HCT116 (cell line): ENCODE data around the gene TWIST1. TPM values are rescaled to one million over a fixed set of nuclear protein-coding genes. Genes with fewer than 3 reads are reported as not detected.

Source experiments
- ATAC-seq: fragments of 200-7000 bp; cut with Tn5 transposase; 2 replicates; pipeline ENCODE4 v1.9.1; 2020; ENCODE audit warnings: mild to moderate bottlenecking, moderate library complexity
- BruUV-seq: library from RNA; stranded (reverse); fragments of 400-500 nt; replicated peaks from 2 replicates; lab custom pipeline; 2021; lab: Mats Ljungman, UMichigan
- CTCF ChIA-PET: fragments of 300-600 bp; sonication (Branson Sonifier 250); formaldehyde crosslinking; loops from one replicate; lab custom pipeline; 2021; ENCODE audit warnings: antibody characterized with exemption; lab: Charles Lee
- POLR2A ChIA-PET: fragments of 300-600, 350-600 bp; sonication (Branson Sonifier 250); formaldehyde crosslinking; loops from one replicate; lab custom pipeline; 2021; ENCODE audit warnings: antibody characterized with exemption; lab: Charles Lee
- RAD21 ChIA-PET, 2 experiments: fragments of 300-600 bp; sonication (Branson Sonifier 250); formaldehyde crosslinking; loops; one replicate each; lab custom pipeline; 2023; ENCODE audit warnings: low total read pairs in 2 of 2; ENCODE audit not compliant: uncharacterized antibody in 2 of 2, unreplicated experiment in 2 of 2, low non-redundant PET in 1 of 2; lab: Charles Lee
- DNase-seq: peaks from one replicate; pipeline ENCODE4 v3.0.0-alpha.2; 2010; ENCODE audit warnings: low read depth, low spot score
- H2AFZ ChIP-seq: fragments of 200-600 bp; shearing (Covaris generic), sonication (generic); 2 replicates; pipeline ENCODE4 v1.6.1; 2017; ENCODE audit warnings: low read depth, mixed run types, mixed read lengths, antibody characterized with exemption, low read length; ENCODE audit not compliant: poor library complexity, severe bottlenecking
- H3K27ac ChIP-seq: 2 replicates; pipeline ENCODE4 v1.5.1; 2012; ENCODE audit warnings: low read depth, low read length
- H3K27me3 ChIP-seq: fragments of 200-600 bp; sonication (generic); 2 replicates; pipeline ENCODE4 v1.6.1; 2016; ENCODE audit warnings: mixed run types, low read length, mixed read lengths; ENCODE audit not compliant: insufficient read depth
- H3K36me3 ChIP-seq, 2 experiments: fragments of 200-500 bp in 1 of 2; fragments of 200-600 bp in 1 of 2; sonication (Bioruptor generic) in 1 of 2; sonication (generic) in 1 of 2; 2 replicates each; pipeline versions ENCODE4 v1.5.1 to v1.6.1; 2014 to 2016; ENCODE audit warnings: low read length in 2 of 2, inconsistent platforms in 1 of 2, mixed read lengths in 1 of 2, mixed run types in 1 of 2; ENCODE audit not compliant: insufficient read depth in 2 of 2, control insufficient read depth in 1 of 2
- H3K4me1 ChIP-seq, 2 experiments: fragments of 200-600 bp in 1 of 2; sonication (generic) in 1 of 2; 2 replicates each; pipeline versions ENCODE4 v1.5.1 to v1.6.1; 2012 to 2017; ENCODE audit warnings: low read length in 2 of 2, inconsistent platforms in 1 of 2, mild to moderate bottlenecking in 1 of 2, mixed read lengths in 1 of 2, mixed run types in 1 of 2, moderate library complexity in 1 of 2; ENCODE audit not compliant: insufficient read depth in 2 of 2, control insufficient read depth in 1 of 2
- H3K4me2 ChIP-seq: fragments of 200-600 bp; sonication (generic); 2 replicates; pipeline ENCODE4 v1.6.1; 2017; ENCODE audit warnings: mixed run types, low read length, mixed read lengths
- H3K4me3 ChIP-seq, 2 experiments: fragments of 200-600 bp in 1 of 2; sonication (generic) in 1 of 2; replicated peaks in 1 of 2; 2 replicates each; pipeline ENCODE4 v1.5.1; 2011 to 2016; ENCODE audit warnings: low read length in 2 of 2, control low read depth in 1 of 2, low read depth in 1 of 2, mild to moderate bottlenecking in 1 of 2, mixed read lengths in 1 of 2, mixed run types in 1 of 2
- H3K79me2 ChIP-seq: fragments of 200-600 bp; sonication (generic); 2 replicates; pipeline ENCODE4 v1.6.1; 2017; ENCODE audit warnings: mild to moderate bottlenecking, mixed run types, low read length, moderate library complexity, mixed read lengths; ENCODE audit not compliant: insufficient read depth
- H3K9ac ChIP-seq: fragments of 200-600 bp; sonication (generic); 2 replicates; pipeline ENCODE4 v1.6.1; 2016; ENCODE audit warnings: low read length, mixed read lengths
- H3K9me2 ChIP-seq: fragments of 200-600 bp; sonication (generic), shearing (Covaris generic); 2 replicates; pipeline ENCODE4 v1.6.1; 2017; ENCODE audit warnings: mixed run types, mild to moderate bottlenecking, moderate library complexity; ENCODE audit not compliant: insufficient read depth
- H3K9me3 ChIP-seq, 2 experiments: fragments of 200-500 bp in 1 of 2; fragments of 200-600 bp in 1 of 2; sonication (Bioruptor generic) in 1 of 2; sonication (generic) in 1 of 2; 2 replicates each; pipeline ENCODE4 v1.6.1; 2014 to 2017; ENCODE audit warnings: low read length in 2 of 2, mixed read lengths in 2 of 2, inconsistent platforms in 1 of 2, low read depth in 1 of 2, mild to moderate bottlenecking in 1 of 2, mixed run types in 1 of 2, moderate library complexity in 1 of 2; ENCODE audit not compliant: control insufficient read depth in 1 of 2, insufficient read depth in 1 of 2
- H4K20me1 ChIP-seq: fragments of 200-600 bp; sonication (generic), shearing (Covaris generic); 2 replicates; pipeline ENCODE4 v1.6.1; 2017; ENCODE audit warnings: mixed run types, mild to moderate bottlenecking, moderate library complexity; ENCODE audit not compliant: insufficient read depth
- ATF3 ChIP-seq: IDR thresholded peaks from 2 replicates; pipeline ENCODE4 v1.6.1; 2012
- CBX3 ChIP-seq: IDR thresholded peaks from 2 replicates; pipeline ENCODE4 v1.6.1; 2012; ENCODE audit warnings: low read depth
- CEBPB ChIP-seq: IDR thresholded peaks from 2 replicates; pipeline ENCODE4 v1.6.1; 2012; ENCODE audit warnings: low read depth
- CTCF ChIP-seq, 3 experiments: fragments of 200-600 bp in 1 of 3; sonication (generic) in 1 of 3; IDR thresholded peaks in 2 of 3; conservative IDR thresholded peaks in 1 of 3; 2 replicates each; pipeline ENCODE4 v1.5.1; 2012 to 2017; ENCODE audit warnings: low read depth in 2 of 3, low read length in 2 of 3, antibody characterized with exemption in 1 of 3, borderline replicate concordance in 1 of 3, control low read depth in 1 of 3, mild to moderate bottlenecking in 1 of 3, mixed read lengths in 1 of 3, mixed run types in 1 of 3, moderate library complexity in 1 of 3; ENCODE audit not compliant: insufficient read depth in 1 of 3
- EGR1 ChIP-seq: IDR thresholded peaks from 2 replicates; pipeline ENCODE4 v1.6.1; 2012; ENCODE audit warnings: low read depth
- FOSL1 ChIP-seq: IDR thresholded peaks from 2 replicates; pipeline ENCODE4 v1.6.1; 2012; ENCODE audit warnings: low read depth
- MAX ChIP-seq: IDR thresholded peaks from 2 replicates; pipeline ENCODE4 v1.6.1; 2012
- POLR2A ChIP-seq: IDR thresholded peaks from 2 replicates; pipeline ENCODE4 v1.7.0; 2011; ENCODE audit warnings: borderline replicate concordance; ENCODE audit not compliant: insufficient read depth, insufficient read length; ENCODE audit errors: extremely low read depth
- RAD21 ChIP-seq: IDR thresholded peaks from 2 replicates; pipeline ENCODE4 v1.6.1; 2012; ENCODE audit warnings: low read depth, mild to moderate bottlenecking
- SP1 ChIP-seq: IDR thresholded peaks from 2 replicates; pipeline ENCODE4 v1.6.1; 2012; ENCODE audit warnings: low read depth
- TCF7L2 ChIP-seq: IDR thresholded peaks from 2 replicates; pipeline ENCODE4 v1.7.0; 2011; ENCODE audit warnings: borderline replicate concordance, inconsistent platforms; ENCODE audit not compliant: insufficient read depth, insufficient read length; ENCODE audit errors: extremely low read depth
- ZFX ChIP-seq: fragments of 450-650 bp; IDR thresholded peaks from 2 replicates; pipeline ENCODE4 v1.6.1; 2017
- ZNF274 ChIP-seq: fragments of 200-500 bp; sonication (Bioruptor generic); IDR thresholded peaks from 2 replicates; pipeline ENCODE4 v1.6.1; 2014; ENCODE audit warnings: mild to moderate bottlenecking, low read depth, low read length, inconsistent platforms
- intact Hi-C: fragments of 100-400 bp; cut with micrococcal nuclease; formaldehyde crosslinking; loops from 2 replicates; pipeline ENCODE4 v1.10.0; 2022
- total RNA-seq: library from RNA; stranded (reverse); gene quantifications from one replicate; pipeline ENCODE4 v1.2.1, GENCODE V29; 2021; ENCODE audit not compliant: unreplicated experiment

TWIST1 gene
- total RNA-seq, 1 experiment from 2014 or later, result 0.86 TPM

- no peak for ATAC-seq
- no peak overlapping the region for H3K9ac ChIP-seq
- POLR2A ChIA-PET, result no interaction called here
- no peak overlapping the region for H3K4me3 ChIP-seq
- no peaks in the 10 kb centered on the region for H3K79me2 ChIP-seq
- peaks cover 0 to 5% of the 10 kb centered on the region in 2 experiments; a peak in 1 of 4 replicates for H3K4me1 ChIP-seq
- no peak for DNase-seq
- no peak for TF ChIP-seq CEBPB
- TF ChIP-seq MAX, result no peak
- TF ChIP-seq EGR1, result no peak
- no peak for TF ChIP-seq CBX3
- no peak for TF ChIP-seq ZFX
- no peak for TF ChIP-seq FOSL1
- TF ChIP-seq TCF7L2, result no peak
- TF ChIP-seq ZNF274, result no peak
- TF ChIP-seq, all 23 proteins: peak for 0
- BruUV-seq, result no TSS peak
- Histone ChIP-seq H3K36me3 (no peaks in the 10 kb centered on the region), H3K4me2 (no peak overlapping the region), H3K9me3 (no peaks in the 10 kb centered on the region), H4K20me1 (no peaks in the 10 kb centered on the region), H3K27me3 (peaks cover 9% of the 10 kb centered on the region; the same call in 1 of the 2 replicates), H3K27ac (no peak overlapping the region), H2AFZ (no peak overlapping the region), H3K9me2 (no peaks in the 10 kb centered on the region)
- RAD21 ChIA-PET, result no interaction called here
- CTCF ChIA-PET, result interaction anchor here (1.0 kb wide), 1 partner anchor 373 kb away, joined by 5 read pairs; no protein-coding TSS in a partner anchor
- intact Hi-C loops, result no loop called here
Observed at GRCh38 chr7:19118636-19119371, 1.4 kb upstream of the TWIST1 start.

GRCh38 chr7:19117870-19118608 lies 603 bp upstream of the TWIST1 start:
- POLR2A ChIA-PET, result no interaction called here
- no peaks in the 10 kb centered on the region for H3K9me2 ChIP-seq
- H4K20me1 ChIP-seq, result no peaks in the 10 kb centered on the region
- no peak overlapping the region for H3K27ac ChIP-seq
- H3K4me2 ChIP-seq, result no peak overlapping the region
- H3K4me1 ChIP-seq, result peaks cover 0 to 5% of the 10 kb centered on the region in 2 experiments; a peak in 1 of 4 replicates
- intact Hi-C loops, result no loop called here
- DNase-seq (no peak), ATAC-seq (no peak)
- CTCF ChIA-PET, result interaction anchor here (1.0 kb wide), 1 partner anchor 374 kb away, joined by 5 read pairs; no protein-coding TSS in a partner anchor
- no peaks in the 10 kb centered on the region for H3K79me2 ChIP-seq
- H3K9ac ChIP-seq, result no peak overlapping the region
- no peaks in the 10 kb centered on the region for H3K36me3 ChIP-seq
- BruUV-seq, result no TSS peak
- TF ChIP-seq RAD21 (peak; percentile 16; the same call in 1 of the 2 replicates), CTCF (IDR thresholded peaks at IDR 0.05 in 2 of 3, conservative IDR thresholded peaks at IDR 0.05 in 1 of 3; ENCODE audit: borderline replicate concordance in 1 of 3, insufficient read depth in 1 of 3, low read depth in 2 of 3, low read length in 2 of 3) (peak in 1 of 3 experiments; percentile 19; a peak in 1 of 6 replicates), POLR2A (no peak), SP1 (no peak), ATF3 (no peak)
- H3K9me3 ChIP-seq, result no peaks in the 10 kb centered on the region
- H3K27me3 ChIP-seq, result peaks cover 9% of the 10 kb centered on the region; the same call in 1 of the 2 replicates
- RAD21 ChIA-PET, result no interaction called here
- H2AFZ ChIP-seq, result no peak overlapping the region
- H3K4me3 ChIP-seq, result no peak overlapping the region
